Gastroesophageal sphincter (tissue), 4 donors: Measurements from ENCODE around the gene L3MBTL1. TPM values are rescaled to one million over a fixed set of nuclear protein-coding genes. Genes with fewer than 3 reads are reported as not detected.

Experiments
- ATAC-seq: fragments of 150-250 bp; one replicate; pipeline ENCODE4 v1.9.1; 2016; ENCODE audit warnings: mild to moderate bottlenecking, moderate library complexity
- H3K27ac ChIP-seq, 4 donors: fragments of 200-600 bp; sonication (generic) in 3 of 4; 1 replicate in 3 of 4; 2 replicates in 1 of 4; pipeline ENCODE4 v1.5.1; 2016 to 2019
- H3K27me3 ChIP-seq: fragments of 200-600 bp; sonication (generic); one replicate; pipeline ENCODE4 v1.5.1; 2019
- H3K36me3 ChIP-seq, 2 donors: fragments of 200-600 bp; sonication (generic); one replicate each; pipeline ENCODE4 v1.5.1; 2019; ENCODE audit warnings: control low read depth in 1 of 2
- H3K4me1 ChIP-seq, 3 donors: fragments of 200-600 bp; sonication (generic); 1 replicate in 2 of 3; 2 replicates in 1 of 3; pipeline ENCODE4 v1.5.1; 2016 to 2019; ENCODE audit warnings: control low read depth in 2 of 3
- H3K4me3 ChIP-seq, 2 donors: fragments of 200-600 bp; sonication (generic); one replicate each; pipeline ENCODE4 v1.5.1; 2019; ENCODE audit warnings: mild to moderate bottlenecking in 1 of 2, moderate library complexity in 1 of 2
- H3K9me3 ChIP-seq, 3 donors: fragments of 200-600 bp; sonication (generic); one replicate each; pipeline ENCODE4 v1.5.1; 2017 to 2019; ENCODE audit warnings: control low read depth in 2 of 3
- CTCF ChIP-seq, 4 experiments: fragments of 200-600 bp in 2 of 4; fragments of 450-650 bp in 2 of 4; sonication (generic) in 1 of 4; IDR thresholded peaks; one replicate each; pipeline ENCODE4 v1.5.1; 2017 to 2019; ENCODE audit warnings: antibody characterized with exemption in 4 of 4, mild to moderate bottlenecking in 2 of 4, moderate library complexity in 2 of 4
- EP300 ChIP-seq: sonication (generic); formaldehyde crosslinking; IDR thresholded peaks from one replicate; pipeline ENCODE4 v1.6.1; 2017; ENCODE audit warnings: antibody characterized with exemption, mild to moderate bottlenecking
- POLR2A ChIP-seq, 2 donors: fragments of 450-650 bp; IDR thresholded peaks; one replicate each; pipeline ENCODE4 v1.6.1; 2017; ENCODE audit warnings: antibody characterized with exemption in 2 of 2, mild to moderate bottlenecking in 2 of 2, moderate library complexity in 1 of 2
- POLR2AphosphoS5 ChIP-seq: sonication (generic); formaldehyde crosslinking; IDR thresholded peaks from one replicate; pipeline ENCODE4 v1.6.1; 2017; ENCODE audit warnings: antibody characterized with exemption
- whole genome bisulfite sequencing, 2 donors: methylation state at CpG; one replicate each; pipeline ENCODE4 v1.1.5; 2018; ENCODE audit warnings: low coverage in 1 of 2; 5-methylcytosine and 5-hydroxymethylcytosine counted together
- total RNA-seq, 4 donors: library from RNA; depleted of rRNA; stranded (reverse); fragments of >200 nt; gene quantifications; one replicate each; pipeline ENCODE4 v1.1.0, GENCODE V29; 2016

L3MBTL1 gene
- total RNA-seq, 4 donors from 2014 or later = 7.5 to 34.7 (median 15.7) TPM

- 100% methylated on average over 2 of the region's 39 CpGs; no CpG with 5 or more reads in 1 of the 2 donors for WGBS, 2 donors
Observed at GRCh38 chr20:43513931-43514647, 6.6 kb downstream of the L3MBTL1 start.

DNA sequence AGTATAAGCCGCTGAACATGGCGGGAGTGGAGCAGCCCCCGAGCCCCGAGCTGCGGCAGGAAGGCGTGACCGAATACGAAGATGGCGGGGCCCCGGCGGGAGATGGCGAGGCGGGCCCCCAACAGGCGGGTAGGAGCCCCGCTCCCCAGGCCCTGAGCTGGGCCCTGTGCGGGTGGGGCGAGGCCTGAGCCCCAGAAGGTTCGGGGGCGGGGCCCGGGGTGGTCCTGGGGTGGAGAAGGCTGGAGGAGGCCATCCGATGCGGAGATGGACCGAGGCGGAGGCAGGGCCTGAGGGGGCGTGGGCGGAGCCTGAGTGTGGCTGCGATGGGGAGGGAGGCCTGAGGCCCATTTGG is 7.1 kb downstream of the L3MBTL1 start:
- Histone ChIP-seq H3K4me1 (peaks cover 0 to 21% (median 6%) of the 10 kb centered on the region in 3 donors), H3K9me3 (peaks cover 0 to 4% (median 0%) of the 10 kb centered on the region in 3 donors), H3K4me3 (peak overlapping the region; percentile 33 to 63), H3K36me3 (peaks cover 0 to 14% of the 10 kb centered on the region in 2 donors), H3K27ac (peak overlapping the region; percentile 6 to 83 (median 75)), H3K27me3 (no peaks in the 10 kb centered on the region)
- no peak for TF ChIP-seq CTCF (IDR thresholded peaks at IDR 0.05)
- TF ChIP-seq POLR2AphosphoS5 = no peak
- TF ChIP-seq EP300 = no peak
- WGBS, 2 donors = no CpG with 5 or more reads among the region's 27 CpGs
- peak; percentile 0 for ATAC-seq

More at GRCh38 chr20:43513931-43514647, 6.6 kb downstream of the L3MBTL1 start:
- Histone ChIP-seq H3K27me3 (no peaks in the 10 kb centered on the region), H3K4me3 (peak overlapping the region; percentile 33 to 63), H3K36me3 (peaks cover 0 to 14% of the 10 kb centered on the region in 2 donors), H3K9me3 (no peaks in the 10 kb centered on the region), H3K4me1 (peaks cover 0 to 21% (median 6%) of the 10 kb centered on the region in 3 donors), H3K27ac (peak overlapping the region in 3 of 4 donors; percentile 72 to 83 (median 78))
- peak; percentile 95 for ATAC-seq
- TF ChIP-seq POLR2AphosphoS5 = peak; percentile 16
- TF ChIP-seq CTCF (IDR thresholded peaks at IDR 0.05) = peak in 3 of 4 experiments; percentile 13 to 45 (median 41)
- TF ChIP-seq POLR2A (IDR thresholded peaks at IDR 0.05) = peak in 1 of 2 donors; percentile 20
- no peak for TF ChIP-seq EP300

DNA sequence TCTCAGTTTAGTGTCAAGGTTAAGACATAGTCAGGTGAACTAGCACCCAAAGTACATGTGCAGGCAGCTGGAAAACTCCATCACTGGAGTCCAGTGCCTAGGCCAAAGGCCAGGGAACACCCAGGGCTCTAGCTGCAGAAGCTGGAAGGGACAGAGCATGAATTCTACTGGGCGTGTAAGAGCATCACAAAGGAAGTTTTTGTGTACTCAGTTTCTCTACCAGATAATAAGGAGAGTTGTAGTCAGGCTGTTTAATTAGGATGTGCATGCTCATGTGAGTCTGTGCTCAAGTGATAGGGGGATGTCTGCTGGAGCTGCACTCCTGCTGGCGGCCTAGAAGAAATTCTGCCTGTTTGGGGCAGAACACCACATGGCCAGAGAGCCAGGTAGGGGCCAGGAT is 8.1 kb downstream of the L3MBTL1 start:
- peaks cover 0 to 14% of the 10 kb centered on the region in 2 donors for H3K36me3 ChIP-seq
- peak overlapping the region in 1 of 4 donors; percentile 72 for H3K27ac ChIP-seq
- ATAC-seq = no peak
- H3K4me1 ChIP-seq = peaks cover 0 to 21% (median 6%) of the 10 kb centered on the region in 3 donors
- no peaks in the 10 kb centered on the region for H3K27me3 ChIP-seq
- TF ChIP-seq EP300 (no peak), POLR2AphosphoS5 (no peak), CTCF (IDR thresholded peaks at IDR 0.05) (no peak)
- peaks cover 0 to 10% (median 0%) of the 10 kb centered on the region in 3 donors for H3K9me3 ChIP-seq
- 40 to 80% methylated on average over 1 of the region's 2 CpGs for WGBS, 2 donors
- H3K4me3 ChIP-seq = no peak overlapping the region

DNA sequence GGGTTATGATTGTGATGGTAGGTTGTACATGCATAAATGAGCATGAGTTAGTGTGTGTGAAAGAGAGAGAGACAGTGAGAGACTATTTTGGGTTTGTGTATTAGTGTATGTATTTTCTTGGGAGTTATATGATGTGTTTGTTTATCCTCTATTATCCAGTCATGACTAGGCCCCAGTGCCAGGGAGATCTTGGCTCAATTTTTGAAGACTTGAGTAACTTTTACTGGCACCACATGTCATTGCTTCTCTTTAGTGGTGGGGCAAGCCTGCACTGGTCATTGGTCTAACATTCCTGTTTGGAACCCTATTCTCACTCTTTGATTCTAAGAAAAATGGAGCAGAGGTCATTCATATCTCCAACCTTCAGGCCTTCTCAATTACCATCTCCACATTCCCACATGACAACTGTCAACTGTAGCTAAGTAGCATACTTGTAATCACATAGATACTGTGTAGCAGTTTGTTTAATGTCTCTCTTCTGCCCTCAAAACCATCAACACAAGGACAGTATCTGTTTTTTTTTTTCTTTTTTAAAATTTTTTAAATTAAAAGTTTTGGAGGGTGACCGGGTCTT is 8.8 kb downstream of the L3MBTL1 start:
- H3K9me3 ChIP-seq = peaks cover 0 to 10% (median 0%) of the 10 kb centered on the region in 3 donors
- WGBS, 2 donors = 100% methylated on average over 1 of the region's 1 CpG
- H3K27ac ChIP-seq = no peak overlapping the region
- no peak overlapping the region for H3K4me3 ChIP-seq
- TF ChIP-seq CTCF (IDR thresholded peaks at IDR 0.05) (no peak), POLR2A (IDR thresholded peaks at IDR 0.05) (no peak), EP300 (no peak), POLR2AphosphoS5 (no peak)
- H3K27me3 ChIP-seq = no peaks in the 10 kb centered on the region
- peaks cover 0 to 21% (median 6%) of the 10 kb centered on the region in 3 donors for H3K4me1 ChIP-seq
- ATAC-seq = no peak
- peaks cover 0 to 14% of the 10 kb centered on the region in 2 donors for H3K36me3 ChIP-seq
